ENCODE measurements around the gene RACGAP1.
"Not testable (repeated sequence)": the region's sequence is repeated elsewhere in the genome, so short reads cannot be mapped to it uniquely, and the experiment has no call there.

Gene RACGAP1

DNA sequence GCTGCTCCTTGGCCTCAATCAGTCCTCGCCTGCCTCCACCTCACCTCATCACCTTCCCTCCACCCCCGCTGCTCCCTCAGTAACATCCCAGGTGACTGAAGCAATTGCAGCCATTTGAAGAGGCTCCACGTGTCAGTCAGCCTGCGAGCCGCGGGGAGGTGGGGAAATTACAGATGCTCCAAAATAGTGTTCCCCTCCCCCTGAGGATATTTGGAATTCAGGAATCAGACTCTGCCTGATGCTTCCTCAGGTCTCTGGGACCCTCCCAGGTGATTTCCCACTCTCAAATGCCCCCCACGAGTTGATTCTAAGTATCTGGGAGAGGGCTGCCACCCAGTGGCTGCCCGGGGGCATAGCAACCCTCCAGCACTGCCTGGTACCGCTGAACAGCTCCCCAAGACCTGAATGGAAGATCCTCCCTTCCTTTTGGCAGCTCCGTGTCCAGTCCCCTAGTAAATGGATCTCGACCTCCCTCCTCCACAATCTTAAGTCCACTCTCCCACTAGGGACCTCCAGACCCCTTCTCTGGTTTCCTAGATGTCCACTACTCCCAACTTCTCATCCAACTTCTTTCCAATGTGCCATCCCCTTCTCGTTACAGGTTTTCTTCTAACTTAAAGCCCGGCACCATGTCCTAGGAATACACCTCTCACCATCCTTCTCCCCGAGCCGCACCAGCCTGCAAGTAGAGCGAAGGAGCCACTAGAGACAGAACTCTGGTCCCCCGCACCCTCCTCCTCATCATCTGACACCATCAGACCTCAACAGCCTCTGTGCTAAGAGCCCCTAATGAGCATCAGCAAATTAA, 30.7 kb upstream of the RACGAP1 start:
- peak; percentile 29 for DNase-seq

DNA sequence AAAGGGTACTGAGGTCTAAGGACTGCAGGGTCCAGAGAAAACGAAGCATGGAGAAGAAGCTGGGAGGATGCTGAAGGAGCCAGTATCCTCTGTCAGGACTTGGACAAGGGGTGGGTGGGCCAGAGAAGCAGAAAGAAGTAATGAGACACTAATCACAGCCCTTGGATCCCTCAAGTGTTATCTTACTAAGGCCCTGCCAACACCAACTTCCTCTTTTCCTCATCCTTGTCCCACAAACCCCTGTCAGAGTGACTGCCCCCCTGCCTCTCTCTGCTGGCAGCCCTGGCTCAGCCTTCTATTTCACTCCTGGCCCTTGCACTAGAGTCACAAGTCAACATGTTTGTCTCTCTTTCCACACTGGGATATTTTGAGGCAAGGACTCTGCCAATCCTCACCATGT, 28.3 kb upstream of the RACGAP1 start:
- no peak for DNase-seq

DNA sequence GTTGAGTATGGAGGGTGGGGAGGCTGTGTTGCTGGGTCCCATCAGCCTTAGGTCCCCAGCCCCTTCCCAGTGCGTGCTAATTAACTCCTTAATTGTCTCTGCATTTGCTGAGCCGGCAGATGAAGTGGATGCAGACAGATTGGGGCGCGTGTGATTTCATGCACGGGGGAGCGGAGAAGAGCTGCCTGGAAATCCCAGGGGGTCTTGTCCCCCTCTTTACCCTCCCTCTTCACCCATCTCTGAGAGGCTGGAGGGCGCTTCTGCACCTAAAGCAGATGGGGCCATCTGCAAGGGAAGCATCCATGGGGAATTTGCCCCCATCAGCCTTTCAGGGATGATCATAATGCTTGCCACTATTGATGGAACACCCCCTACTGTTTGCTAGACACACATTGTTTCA, 27.7 kb upstream of the RACGAP1 start:
- no peak for DNase-seq

DNA sequence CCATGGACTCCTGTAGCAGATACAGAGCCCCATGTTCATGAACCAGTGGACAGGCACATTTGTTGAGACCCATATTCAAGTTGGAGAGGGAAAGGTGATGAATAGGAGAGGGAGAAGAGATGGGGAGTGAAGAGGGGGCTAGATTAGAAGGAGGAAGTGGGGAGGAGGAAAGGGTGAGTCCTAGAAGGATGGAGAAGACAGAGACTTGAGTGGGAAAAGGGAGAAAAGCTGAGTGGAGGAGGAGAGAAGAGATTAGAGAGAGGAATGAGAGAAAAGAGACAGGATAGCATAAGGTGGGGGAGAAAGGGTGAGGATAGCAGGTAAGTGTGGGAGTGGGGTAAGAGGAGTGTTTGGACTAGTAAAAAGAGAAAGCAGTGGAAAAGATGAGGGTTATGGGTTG, 27.2 kb upstream of the RACGAP1 start:
- DNase-seq: no peak

DNA sequence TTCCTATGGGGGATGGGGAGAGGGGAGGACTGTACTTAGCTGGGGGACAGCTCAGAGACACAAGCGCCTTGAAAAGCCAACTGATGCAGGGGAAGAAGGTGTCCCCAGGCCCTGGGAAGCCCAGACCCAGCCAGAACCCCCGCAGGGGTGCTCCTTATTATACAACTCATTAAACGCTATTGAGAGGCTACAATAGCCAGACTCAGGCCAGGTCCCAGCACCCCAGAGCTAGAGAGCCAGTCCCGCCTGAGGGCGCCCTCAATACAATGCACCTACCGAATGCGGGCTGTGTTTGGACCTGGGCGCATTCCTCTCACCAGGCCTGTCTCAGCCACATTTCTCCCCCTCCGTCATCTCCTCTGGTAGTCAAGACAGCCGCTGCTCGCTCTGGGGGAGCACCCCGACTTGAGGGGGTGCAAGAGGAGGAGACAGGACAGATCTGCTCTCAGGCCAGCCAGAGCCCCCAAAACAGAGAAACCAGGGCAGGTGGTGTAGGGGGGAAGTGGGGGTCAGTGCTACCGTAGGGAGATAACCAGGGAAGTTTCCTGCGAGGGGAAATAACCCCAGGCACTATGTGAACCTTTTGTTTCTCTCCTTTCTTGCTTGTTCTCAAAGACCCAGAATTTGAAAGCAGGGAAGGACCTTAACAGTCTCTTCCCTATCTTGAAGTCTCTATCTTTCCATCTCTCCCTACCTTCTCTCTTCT, 26.0 kb upstream of the RACGAP1 start:
- no peak for DNase-seq

DNA sequence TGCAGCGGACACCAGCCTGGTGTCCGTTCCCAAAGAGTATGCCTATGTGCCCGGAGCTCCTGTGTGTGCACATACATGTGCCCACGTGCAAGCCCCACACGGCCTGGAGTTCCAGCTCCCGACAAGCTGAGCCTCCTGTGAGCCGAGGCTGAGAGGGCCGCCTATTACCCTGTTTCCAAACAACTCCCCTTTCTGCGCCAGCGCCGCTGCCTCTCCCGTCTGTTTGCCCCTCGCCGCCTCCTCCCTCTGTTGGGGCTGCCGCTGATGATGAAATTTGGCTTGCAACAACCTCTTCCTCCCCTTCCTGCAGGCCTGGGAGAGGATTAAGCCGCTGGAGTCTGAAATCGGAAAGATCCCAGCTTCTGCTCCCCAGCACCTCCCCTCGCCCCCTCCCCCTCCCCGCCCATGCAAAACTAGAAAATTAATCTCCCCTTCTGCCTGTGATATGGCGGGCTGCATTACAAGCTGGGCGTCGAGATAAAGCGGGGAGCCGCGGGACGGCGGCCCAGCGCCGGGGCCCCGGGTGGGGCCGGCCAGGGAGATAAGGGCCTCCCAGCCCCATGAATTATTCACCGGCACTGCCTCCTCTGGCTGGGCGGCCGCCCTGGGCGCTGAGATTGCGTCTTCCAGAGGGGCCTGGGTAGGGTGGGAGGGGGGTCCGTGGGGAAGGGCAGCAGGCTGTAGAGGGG, 25.3 kb upstream of the RACGAP1 start:
- DNase-seq: no peak

DNA sequence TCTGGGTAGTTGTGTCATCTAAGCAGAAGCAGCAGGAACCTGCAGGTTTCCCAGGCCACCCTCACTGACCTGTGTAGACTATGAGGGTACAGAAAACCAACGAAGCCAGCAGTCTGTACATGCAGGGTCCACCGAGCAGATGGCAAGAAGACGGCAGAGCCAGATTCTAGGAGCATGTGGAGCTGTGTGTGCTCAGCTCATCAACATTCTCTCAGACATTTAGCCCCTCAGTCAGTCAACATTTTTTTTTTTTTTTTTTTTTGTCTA, 24.8 kb upstream of the RACGAP1 start:
- DNase-seq: no peak

DNA sequence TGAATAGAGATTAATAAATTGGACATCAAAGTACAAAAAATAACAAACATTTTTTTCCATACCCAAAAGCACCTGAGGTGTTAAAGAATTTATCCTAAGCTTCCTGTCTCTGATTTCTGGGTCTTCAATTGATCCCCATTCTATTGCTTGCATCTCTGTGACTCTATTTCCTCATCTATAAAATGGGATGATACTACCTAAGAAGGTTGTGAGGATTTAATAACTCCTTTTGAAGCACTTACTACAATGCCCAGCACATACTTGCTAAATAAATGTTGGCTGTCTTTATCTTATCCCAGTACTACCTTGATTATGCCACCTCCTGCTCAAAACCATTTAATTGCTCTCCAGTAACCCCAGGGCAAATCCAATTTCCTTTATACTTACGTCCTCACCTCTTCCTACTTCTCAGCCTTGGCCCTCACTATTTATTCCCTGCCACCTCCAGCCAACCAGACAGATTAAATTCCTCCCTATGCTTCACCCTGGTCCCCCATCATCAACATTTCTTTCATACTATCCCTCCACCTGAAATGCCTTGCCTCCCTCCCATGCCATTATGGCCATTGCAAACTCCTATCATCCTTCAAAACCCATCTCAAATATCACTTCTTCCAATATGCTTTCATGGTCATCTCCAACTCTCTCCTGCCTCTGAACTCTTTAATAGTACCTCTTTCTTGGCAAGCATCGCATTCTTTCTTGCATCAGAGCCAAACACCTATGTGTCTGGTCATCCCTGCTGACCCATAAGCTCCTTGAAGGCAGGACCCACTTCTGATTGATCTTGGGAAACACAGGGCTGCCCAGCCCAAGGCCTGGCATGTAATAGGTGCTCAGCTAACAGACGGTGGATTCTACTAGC, 24.2 kb upstream of the RACGAP1 start:
- no peak for DNase-seq

DNA sequence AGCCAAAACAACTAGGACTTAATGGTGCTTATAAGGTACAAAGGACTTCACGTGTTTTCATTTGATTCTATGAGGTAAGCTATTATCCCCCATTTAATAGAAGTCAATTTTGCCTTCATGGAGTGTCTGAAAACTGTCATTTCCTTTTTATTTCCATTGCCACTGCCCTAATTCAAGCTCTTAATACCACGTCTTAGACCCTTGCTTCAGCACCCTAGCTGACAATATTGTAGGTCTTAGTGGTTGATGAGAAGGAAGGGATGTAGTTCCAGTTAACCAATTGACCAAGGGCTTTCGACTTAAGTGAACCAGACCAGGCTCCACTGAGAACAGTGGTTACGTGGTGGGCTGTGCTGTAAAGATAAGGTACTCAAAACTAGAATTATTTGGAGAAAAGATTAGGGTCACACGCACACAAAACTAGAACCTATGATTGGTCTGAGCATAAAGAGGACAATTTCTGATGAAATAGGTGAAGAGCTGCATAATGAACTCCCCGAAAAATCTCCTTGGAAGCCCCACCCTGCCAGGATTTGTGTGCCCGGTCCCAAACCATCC, 22.5 kb upstream of the RACGAP1 start:
- DNase-seq: no peak

DNA sequence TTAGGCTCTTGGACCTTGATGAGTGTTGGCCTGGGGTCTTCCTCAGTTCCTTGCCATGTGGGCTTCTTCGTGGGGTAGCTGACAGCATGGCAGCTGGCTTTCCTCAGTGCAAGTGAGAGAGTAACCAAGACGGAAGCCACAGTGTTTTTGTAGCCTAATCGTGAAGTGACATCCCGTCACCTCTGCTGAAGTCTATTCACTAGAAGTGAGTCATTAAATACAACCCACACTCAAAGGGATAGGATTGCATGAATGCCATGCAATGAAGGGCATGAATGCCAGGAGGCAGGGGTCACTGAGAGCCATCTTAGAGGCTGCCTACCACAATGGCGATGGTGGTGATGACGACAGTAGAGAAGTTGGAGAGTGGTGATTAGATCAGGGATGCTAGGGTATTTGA, 18.6 kb upstream of the RACGAP1 start:
- DNase-seq: no peak

DNA sequence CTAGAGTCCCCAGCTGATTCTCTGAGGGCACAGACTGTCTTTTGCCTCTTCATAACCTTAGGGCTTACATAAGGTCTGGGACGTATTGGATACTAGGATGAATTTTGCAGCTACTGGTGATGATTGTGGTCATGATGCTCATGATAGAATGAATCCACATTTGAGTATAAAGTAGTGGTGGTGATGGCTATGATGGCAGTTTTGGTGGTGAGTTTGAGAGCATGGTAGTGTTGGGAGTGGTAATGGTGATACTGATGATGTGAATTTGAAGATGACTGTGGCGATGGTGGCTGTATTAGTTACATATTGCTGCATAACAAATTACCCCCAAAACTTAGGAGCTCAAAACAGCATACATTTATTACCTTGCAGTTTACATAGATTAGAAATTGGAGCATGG, 18.0 kb upstream of the RACGAP1 start:
- no peak for DNase-seq

DNA sequence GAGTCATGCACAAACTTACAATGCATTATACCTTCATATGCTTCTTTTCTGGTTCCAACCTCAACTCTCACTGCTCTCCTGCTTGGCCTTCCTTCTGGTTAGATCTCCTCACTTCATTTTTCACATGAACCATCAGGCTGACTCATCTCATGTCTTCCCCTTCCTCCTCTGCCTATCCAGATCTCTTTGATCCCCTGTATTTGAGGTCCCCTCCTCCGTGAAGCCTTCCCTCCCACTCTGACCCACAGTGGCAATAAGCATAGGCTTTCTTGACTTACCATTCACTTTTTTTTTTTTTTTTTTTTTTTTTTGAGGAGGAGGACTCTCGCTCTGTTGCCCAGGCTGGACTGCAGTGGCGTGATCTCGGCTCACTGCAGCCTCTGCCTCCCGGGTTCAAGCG, 17.4 kb upstream of the RACGAP1 start:
- no peak for DNase-seq

DNA sequence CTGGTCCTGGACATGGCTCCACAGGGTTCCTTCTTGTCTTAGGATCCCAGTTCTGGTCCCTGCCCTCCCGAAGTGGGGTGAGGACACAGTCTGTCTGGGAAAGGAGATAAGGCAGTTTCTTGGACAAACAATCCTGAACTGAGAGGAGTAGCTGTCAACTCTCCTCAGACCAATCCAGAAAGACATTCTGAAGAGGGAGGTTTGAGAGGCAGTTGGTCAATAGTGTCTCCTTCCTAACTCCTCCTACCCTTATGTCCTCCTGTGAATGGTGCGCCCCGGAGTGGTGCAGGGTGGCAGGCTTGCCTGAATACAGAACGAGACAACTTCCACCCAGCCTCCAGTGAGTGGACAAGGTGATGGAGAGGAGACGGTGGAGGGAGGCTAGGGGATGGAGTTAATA, 16.7 kb upstream of the RACGAP1 start:
- DNase-seq: no peak

DNA sequence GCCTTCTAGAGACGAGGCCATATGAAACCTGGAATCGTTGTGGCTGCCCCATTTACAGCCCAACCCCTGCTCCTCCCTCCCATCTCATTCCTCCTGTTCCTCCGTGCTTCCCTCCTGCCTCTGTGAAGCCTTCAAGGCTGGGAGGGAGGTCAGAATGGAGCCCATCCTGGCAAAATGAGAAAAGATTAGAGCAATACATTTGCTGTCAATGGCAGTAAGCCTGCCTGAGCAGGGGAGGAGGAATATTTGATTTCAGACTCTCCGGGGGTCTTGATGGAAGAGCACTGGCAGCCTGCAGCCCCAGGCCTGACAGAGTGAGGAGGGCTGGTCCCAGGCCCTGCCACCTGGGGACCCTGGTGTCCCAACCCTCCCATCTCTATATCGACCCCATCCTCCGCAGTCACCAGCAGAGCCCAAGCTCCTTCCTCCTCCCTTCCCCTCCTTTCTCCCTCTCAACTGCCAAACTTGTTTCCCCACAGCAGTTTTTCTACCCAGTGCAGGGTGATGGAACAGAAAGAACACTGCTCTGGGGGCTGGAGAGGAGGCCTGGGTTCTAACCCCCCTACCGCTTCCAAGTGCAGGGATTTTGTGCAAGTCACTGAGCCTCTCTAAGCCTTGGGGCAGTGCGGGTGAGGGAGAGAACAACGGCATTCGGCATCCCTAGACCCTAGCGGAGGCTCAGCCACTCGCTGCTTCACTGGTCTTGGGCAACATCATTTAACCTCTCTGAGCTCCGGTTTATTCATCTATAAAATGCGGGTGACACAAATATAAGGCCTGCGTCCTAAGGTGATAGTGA, 16.0 kb upstream of the RACGAP1 start:
- DNase-seq: no peak

DNA sequence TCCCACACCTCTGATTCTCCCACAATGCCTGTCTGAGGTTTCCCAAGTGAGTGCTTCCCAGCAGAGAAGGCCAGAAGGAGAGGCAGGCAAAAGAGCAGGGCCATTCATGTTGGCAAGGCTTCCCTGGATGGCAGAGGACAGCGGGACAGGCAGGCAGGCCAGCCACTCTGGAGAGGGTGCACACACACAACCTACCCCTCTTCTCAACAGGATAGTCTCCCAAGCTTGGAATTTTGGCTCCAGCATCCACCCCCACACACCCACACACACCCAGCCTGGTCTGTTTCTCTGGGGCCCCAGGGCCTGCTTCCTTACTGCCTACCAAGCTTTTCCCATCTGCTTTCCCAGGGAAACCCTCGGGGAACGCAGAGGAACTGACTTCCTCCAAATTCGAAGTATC, 15.4 kb upstream of the RACGAP1 start:
- DNase-seq: no peak

DNA sequence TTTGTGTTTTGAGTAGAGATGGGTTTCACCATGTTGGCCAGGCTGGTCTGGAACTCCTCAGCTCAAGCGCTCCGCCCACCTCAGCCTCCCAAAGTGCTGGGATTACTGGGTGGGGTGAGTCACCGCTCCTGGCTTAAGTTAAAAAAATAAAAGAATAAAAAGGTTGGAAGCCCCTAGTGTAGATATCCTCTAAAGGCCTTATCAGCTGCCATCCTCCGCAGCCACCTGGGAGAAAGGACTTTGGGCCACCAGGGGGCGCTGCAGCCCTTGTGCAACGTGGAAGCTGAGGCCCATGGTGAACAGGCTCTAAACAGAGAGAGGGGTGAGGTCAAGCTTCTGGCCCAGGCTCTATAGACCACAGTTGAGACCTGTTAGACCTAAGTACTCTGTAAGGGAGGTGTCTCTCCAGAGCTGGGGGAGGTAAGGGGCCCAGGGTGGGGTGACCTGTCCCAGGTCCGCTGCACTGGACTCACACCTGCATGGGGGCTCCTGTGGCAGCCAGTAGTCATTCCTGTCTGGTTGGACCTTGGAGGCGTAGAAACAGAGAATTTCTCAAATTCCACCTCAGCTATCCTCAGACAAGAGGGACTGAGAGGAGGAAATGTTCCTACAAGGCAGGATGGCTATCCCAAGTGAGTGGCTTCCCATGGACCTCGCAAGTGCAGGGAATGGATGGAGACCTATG, 14.0 kb upstream of the RACGAP1 start:
- peak; percentile 47 for DNase-seq

DNA sequence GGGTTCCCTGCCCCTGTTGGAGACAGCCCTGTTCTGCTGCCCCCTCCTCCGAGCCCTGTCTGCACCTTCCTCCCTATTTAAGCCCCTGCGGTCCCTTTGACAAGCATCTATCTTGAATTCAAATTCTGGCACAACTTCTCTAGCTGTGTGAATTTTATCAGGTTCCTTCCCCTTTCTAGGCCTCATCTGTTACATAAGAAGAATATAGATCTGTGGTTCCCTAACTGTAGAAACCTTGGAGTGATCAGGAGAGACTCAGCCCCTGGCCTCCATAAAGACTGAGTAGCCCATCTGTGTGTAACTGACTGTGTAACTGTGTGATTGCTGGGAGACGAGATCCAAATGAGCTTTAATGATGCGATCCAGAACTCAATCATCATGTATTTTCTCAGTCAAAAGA, 13.0 kb upstream of the RACGAP1 start:
- no peak for DNase-seq

DNA sequence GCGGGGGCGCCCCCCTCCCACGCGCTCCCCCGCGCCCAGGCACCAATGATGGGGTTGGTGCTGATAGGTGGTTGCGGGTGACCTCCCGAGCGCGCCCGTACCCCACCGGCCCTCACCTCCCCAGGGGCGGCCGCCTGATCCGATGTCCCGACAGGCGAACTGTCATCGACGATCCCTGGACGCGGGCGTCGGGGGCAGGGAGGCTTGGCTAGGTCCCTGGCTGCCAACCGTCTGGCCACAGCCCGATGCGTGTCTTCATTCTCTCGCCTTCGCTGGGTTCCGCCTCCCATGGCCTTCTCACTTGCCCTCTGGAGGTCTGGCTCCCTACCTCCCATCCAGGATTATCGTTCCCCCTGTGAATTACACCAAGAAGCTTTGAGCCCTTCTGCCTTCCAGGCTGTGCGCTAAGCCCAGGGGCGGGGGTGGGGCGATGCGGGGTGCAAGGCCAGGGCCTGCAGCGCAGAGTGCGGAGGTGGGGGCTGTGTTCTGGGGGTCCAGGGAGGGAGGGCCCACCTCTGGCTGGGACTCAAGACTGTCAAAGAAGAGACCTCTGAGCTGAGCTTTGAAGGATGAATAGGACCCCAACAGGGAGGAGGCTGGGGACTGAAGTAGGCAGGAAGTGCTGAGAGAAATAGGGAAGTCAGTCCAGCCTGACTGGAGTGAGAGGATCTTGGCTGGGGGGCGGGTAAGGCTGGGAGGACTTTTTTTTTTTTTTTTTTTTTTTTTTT, 7.7 kb upstream of the RACGAP1 start:
- no peak for DNase-seq

DNA sequence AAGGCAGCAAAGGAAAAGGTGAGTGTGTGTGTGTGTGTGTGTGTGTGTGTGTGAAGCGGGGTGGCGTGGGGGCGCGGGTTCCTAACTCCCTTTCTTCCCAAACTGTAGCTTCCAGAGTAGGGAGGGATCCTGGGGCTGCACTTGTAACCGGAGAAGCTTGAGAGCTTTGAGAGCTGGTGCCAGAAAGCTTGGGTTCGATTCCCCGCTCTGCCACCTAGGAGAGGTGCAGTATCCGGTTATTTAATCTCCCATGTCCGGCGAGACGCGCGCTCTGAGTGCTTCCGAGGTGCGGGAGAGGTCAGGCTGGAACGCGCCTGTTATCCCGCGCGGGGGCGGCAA, 7.2 kb upstream of the RACGAP1 start:
- no peak for DNase-seq

DNA sequence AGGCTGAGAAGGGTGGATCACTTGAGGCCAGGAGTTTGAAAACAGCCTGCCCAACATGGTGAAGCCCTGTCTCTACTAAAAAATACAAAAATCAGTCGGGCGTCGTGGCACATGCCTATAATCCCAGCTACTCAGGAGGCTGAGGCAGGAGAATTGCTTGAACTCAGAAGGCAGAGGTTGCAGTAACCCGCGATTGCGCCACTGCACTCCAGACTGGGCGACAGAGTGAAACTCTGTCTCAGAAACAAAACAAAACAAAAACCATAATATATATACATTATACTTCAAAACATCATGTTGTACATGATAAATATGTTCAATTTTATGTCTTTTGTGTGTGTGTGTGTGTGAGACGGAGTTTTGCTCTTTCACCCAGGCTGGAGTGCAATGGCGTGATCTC, 5.2 kb upstream of the RACGAP1 start:
- DNase-seq: not testable (repeated sequence)

DNA sequence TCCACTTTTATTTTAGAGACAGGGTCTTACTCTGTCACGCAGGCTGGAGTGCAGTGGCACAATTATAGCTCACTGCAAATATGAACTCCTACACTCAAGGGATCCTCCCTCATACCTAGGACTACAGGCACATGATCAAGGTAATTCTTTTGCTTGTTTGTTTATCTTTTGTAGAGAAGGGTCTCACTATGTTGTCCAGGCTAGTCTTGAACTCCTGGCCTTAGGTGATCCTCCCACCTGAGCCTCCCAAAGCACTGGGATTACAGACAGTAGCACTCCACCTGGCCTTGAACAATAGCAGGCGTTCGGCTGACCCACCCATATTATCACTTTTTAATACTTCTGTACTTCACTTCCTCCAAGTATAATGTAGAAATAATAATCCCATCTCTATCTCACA, 1.4 kb upstream of the RACGAP1 start:
- no peak for DNase-seq

All from kidney glomerular epithelial cell (primary cell).